ENCODE results near the gene GADL1.

DNA sequence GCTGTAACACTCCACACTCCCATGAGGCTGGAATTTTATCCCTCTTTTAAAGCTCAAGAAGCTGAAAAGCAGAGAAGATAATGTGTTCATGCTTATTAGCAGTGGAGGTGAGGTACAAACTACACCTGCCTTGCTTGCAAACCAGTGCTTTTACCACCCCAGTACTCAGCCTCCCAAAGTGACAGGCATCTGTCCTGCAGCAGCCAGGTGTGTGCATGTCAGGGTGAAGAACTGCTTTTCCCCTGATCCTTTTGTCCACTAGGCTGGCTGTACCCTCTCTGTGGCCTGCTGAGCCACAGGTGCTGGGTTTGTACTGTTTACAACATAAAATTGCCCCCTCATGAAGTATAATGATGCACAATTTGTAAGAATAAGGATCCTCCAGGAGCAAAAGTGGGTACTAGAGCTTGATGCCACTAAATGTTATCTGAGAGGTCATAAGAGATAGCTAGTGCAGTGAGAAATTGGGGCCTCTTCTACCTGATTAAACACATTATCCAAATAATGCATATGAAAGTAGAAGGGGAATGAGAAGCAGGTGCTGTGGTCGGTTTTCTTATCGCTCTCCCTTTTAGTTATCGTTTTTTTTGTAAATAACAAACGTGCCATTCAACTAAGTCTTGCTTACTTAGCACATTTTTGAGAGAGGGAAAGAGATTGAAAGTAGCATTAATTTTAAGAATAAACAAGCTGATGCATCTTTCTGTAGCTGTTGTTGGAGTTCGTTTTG, 39.2 kb upstream of the GADL1 start:
- TF ChIP-seq POLR2A (IDR thresholded peaks at IDR 0.05), result no peak
- TF ChIP-seq, protein P1, sequence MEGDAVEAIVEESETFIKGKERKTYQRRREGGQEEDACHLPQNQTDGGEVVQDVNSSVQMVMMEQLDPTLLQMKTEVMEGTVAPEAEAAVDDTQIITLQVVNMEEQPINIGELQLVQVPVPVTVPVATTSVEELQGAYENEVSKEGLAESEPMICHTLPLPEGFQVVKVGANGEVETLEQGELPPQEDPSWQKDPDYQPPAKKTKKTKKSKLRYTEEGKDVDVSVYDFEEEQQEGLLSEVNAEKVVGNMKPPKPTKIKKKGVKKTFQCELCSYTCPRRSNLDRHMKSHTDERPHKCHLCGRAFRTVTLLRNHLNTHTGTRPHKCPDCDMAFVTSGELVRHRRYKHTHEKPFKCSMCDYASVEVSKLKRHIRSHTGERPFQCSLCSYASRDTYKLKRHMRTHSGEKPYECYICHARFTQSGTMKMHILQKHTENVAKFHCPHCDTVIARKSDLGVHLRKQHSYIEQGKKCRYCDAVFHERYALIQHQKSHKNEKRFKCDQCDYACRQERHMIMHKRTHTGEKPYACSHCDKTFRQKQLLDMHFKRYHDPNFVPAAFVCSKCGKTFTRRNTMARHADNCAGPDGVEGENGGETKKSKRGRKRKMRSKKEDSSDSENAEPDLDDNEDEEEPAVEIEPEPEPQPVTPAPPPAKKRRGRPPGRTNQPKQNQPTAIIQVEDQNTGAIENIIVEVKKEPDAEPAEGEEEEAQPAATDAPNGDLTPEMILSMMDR (IDR thresholded peaks at IDR 0.05), result no peak
